Activated naive CD4-positive, alpha-beta T cell treated with anti-CD3 and anti-CD28 coated beads for 36 hours (primary cell): ENCODE measurements around the gene PSMB7. TPM values are rescaled to one million over a fixed set of nuclear protein-coding genes. Genes with fewer than 3 reads are reported as not detected.

Source experiments
- CTCF ChIA-PET: fragments of 350-600 bp; sonication (Branson Sonifier 250); formaldehyde crosslinking; loops from one replicate; lab custom pipeline; 2021; ENCODE audit warnings: antibody characterized with exemption; lab: Charles Lee
- DNase-seq: peaks from one replicate; pipeline ENCODE4 v3.0.0-alpha.2; 2020
- H3K27ac Mint-ChIP-seq: one replicate; pipeline ENCODE4 v1.8.0; 2021; ENCODE audit warnings: mild to moderate bottlenecking, mixed read lengths
- H3K27me3 Mint-ChIP-seq: one replicate; pipeline ENCODE4 v1.8.0; 2021; ENCODE audit warnings: low read depth, mixed read lengths
- H3K36me3 Mint-ChIP-seq: one replicate; pipeline ENCODE4 v1.8.0; 2021; ENCODE audit warnings: low read depth, mixed read lengths
- H3K4me1 Mint-ChIP-seq: one replicate; pipeline ENCODE4 v1.8.0; 2021; ENCODE audit warnings: low read depth, mixed read lengths
- H3K4me3 Mint-ChIP-seq: one replicate; pipeline ENCODE4 v1.8.0; 2021; ENCODE audit warnings: mild to moderate bottlenecking, moderate library complexity, mixed read lengths
- H3K9me3 Mint-ChIP-seq: one replicate; pipeline ENCODE4 v1.8.0; 2021; ENCODE audit warnings: mixed read lengths
- intact Hi-C: fragments of 100-400 bp; cut with micrococcal nuclease; formaldehyde crosslinking; loops from one replicate; pipeline ENCODE4 v1.15.1; 2023
- total RNA-seq, 2 experiments: library from RNA; stranded (reverse); gene quantifications; one replicate each; pipeline ENCODE4 v1.2.3, GENCODE V29; 2021

Gene PSMB7
- total RNA-seq, 2 experiments from 2014 or later = 161 to 167 TPM

- H3K4me3 Mint-ChIP-seq = no peak overlapping the region
- DNase-seq = no peak
- no peaks in the 10 kb centered on the region for H3K9me3 Mint-ChIP-seq
- no peak overlapping the region for H3K27ac Mint-ChIP-seq
- H3K36me3 Mint-ChIP-seq = no peaks in the 10 kb centered on the region
- H3K4me1 Mint-ChIP-seq = no peaks in the 10 kb centered on the region
- intact Hi-C loops = no loop called here
- H3K27me3 Mint-ChIP-seq = no peaks in the 10 kb centered on the region
- CTCF ChIA-PET = interaction anchor here (0.9 to 5.8 kb wide), 4 partner anchors 32 to 116 kb away, joined by 3 to 52 read pairs (median 4); no protein-coding TSS in a partner anchor
These were observed 5.8 kb upstream of the PSMB7 start for GRCh38 chr9:124420991-124421543.

GRCh38 chr9:124419832-124420489 is 4.7 kb upstream of the PSMB7 start:
- H3K4me3 Mint-ChIP-seq = no peak overlapping the region
- CTCF ChIA-PET = interaction anchor here (0.6 to 5.8 kb wide), 8 partner anchors 9 to 132 kb away, joined by 3 to 52 read pairs (median 4); no protein-coding TSS in a partner anchor
- H3K4me1 Mint-ChIP-seq = peaks cover 3% of the 10 kb centered on the region
- intact Hi-C loops = loop anchor here (1.0 kb wide), 2 partner anchors 116 to 292 kb away; no protein-coding TSS in a partner anchor
- H3K27ac Mint-ChIP-seq = no peak overlapping the region
- H3K36me3 Mint-ChIP-seq = peaks cover 3% of the 10 kb centered on the region
- DNase-seq = no peak
- H3K27me3 Mint-ChIP-seq = no peaks in the 10 kb centered on the region
- peaks cover 3% of the 10 kb centered on the region for H3K9me3 Mint-ChIP-seq

GRCh38 chr9:124415852-124416484 is 726 bp upstream of the PSMB7 start:
- no peak overlapping the region for H3K27ac Mint-ChIP-seq
- CTCF ChIA-PET = interaction anchor here (0.6 to 1.7 kb wide), 2 partner anchors 25 to 121 kb away, joined by 3 to 6 read pairs; no protein-coding TSS in a partner anchor
- intact Hi-C loops = loop anchor here (1.0 to 2.0 kb wide), 4 partner anchors 120 to 455 kb away; no protein-coding TSS in a partner anchor

GRCh38 chr9:124414612-124415011 is 630 bp downstream of the PSMB7 start:
- Mint-ChIP-seq H3K27me3 (no peaks in the 10 kb centered on the region), H3K4me1 (peaks cover 38% of the 10 kb centered on the region), H3K36me3 (peaks cover 42% of the 10 kb centered on the region), H3K4me3 (peak overlapping the region; percentile 95), H3K9me3 (peaks cover 3% of the 10 kb centered on the region), H3K27ac (peak overlapping the region; percentile 83)
- intact Hi-C loops = loop anchor here (1.0 to 2.0 kb wide), 4 partner anchors 122 to 456 kb away; no protein-coding TSS in a partner anchor
- no peak for DNase-seq
- CTCF ChIA-PET = interaction anchor here (0.6 to 1.2 kb wide), 5 partner anchors 9 to 1291 kb away, joined by 3 to 5 read pairs (median 3); no protein-coding TSS in a partner anchor

More at GRCh38 chr9:124415852-124416484, 726 bp upstream of the PSMB7 start:
- H3K4me3 Mint-ChIP-seq = peak overlapping the region; percentile 95
- no peaks in the 10 kb centered on the region for H3K27me3 Mint-ChIP-seq
- H3K9me3 Mint-ChIP-seq = peaks cover 3% of the 10 kb centered on the region
- H3K4me1 Mint-ChIP-seq = peaks cover 34% of the 10 kb centered on the region
- DNase-seq = no peak
- H3K36me3 Mint-ChIP-seq = peaks cover 35% of the 10 kb centered on the region

- DNase-seq = no peak
- Mint-ChIP-seq H3K27ac (peak overlapping the region; percentile 18), H3K4me1 (peaks cover 45% of the 10 kb centered on the region), H3K27me3 (no peaks in the 10 kb centered on the region), H3K4me3 (no peak overlapping the region), H3K36me3 (peaks cover 53% of the 10 kb centered on the region), H3K9me3 (peaks cover 3% of the 10 kb centered on the region)
- intact Hi-C loops = no loop called here
- CTCF ChIA-PET = interaction anchor here (0.9 kb wide), 1 partner anchor 124 kb away, joined by 5 read pairs; no protein-coding TSS in a partner anchor
These were observed 3.0 kb downstream of the PSMB7 start for GRCh38 chr9:124412228-124412575.

GRCh38 chr9:124411514-124412227 is 3.6 kb downstream of the PSMB7 start:
- intact Hi-C loops = no loop called here
- Mint-ChIP-seq H3K36me3 (peaks cover 54% of the 10 kb centered on the region), H3K27ac (peak overlapping the region; percentile 18), H3K4me1 (peaks cover 45% of the 10 kb centered on the region), H3K4me3 (no peak overlapping the region), H3K27me3 (no peaks in the 10 kb centered on the region), H3K9me3 (peaks cover 3% of the 10 kb centered on the region)
- CTCF ChIA-PET = interaction anchor here (0.9 to 1.4 kb wide), 2 partner anchors 8 to 125 kb away, joined by 4 to 5 read pairs; no protein-coding TSS in a partner anchor
- DNase-seq = no peak

GRCh38 chr9:124410321-124410913 is 4.8 kb downstream of the PSMB7 start:
- H3K9me3 Mint-ChIP-seq = no peaks in the 10 kb centered on the region
- H3K27me3 Mint-ChIP-seq = no peaks in the 10 kb centered on the region
- CTCF ChIA-PET = interaction anchor here (0.5 to 1.8 kb wide), 5 partner anchors 9 to 1250 kb away, joined by 3 to 8 read pairs (median 4); no protein-coding TSS in a partner anchor
- intact Hi-C loops = no loop called here
- H3K4me3 Mint-ChIP-seq = no peak overlapping the region
- no peak for DNase-seq
- H3K36me3 Mint-ChIP-seq = peaks cover 65% of the 10 kb centered on the region
- H3K4me1 Mint-ChIP-seq = peaks cover 44% of the 10 kb centered on the region
- H3K27ac Mint-ChIP-seq = no peak overlapping the region

GRCh38 chr9:124409410-124409809 is 5.8 kb downstream of the PSMB7 start:
- no peak for DNase-seq
- no peak overlapping the region for H3K4me3 Mint-ChIP-seq
- peaks cover 64% of the 10 kb centered on the region for H3K36me3 Mint-ChIP-seq
- H3K27ac Mint-ChIP-seq = no peak overlapping the region
- H3K27me3 Mint-ChIP-seq = no peaks in the 10 kb centered on the region
- H3K4me1 Mint-ChIP-seq = peaks cover 42% of the 10 kb centered on the region
- CTCF ChIA-PET = interaction anchor here (1.8 kb wide), 1 partner anchor 127 kb away, joined by 8 read pairs; no protein-coding TSS in a partner anchor
- intact Hi-C loops = no loop called here
- H3K9me3 Mint-ChIP-seq = no peaks in the 10 kb centered on the region

GRCh38 chr9:124403246-124403645 is 12.0 kb downstream of the PSMB7 start:
- intact Hi-C loops = no loop called here
- DNase-seq = no peak
- Mint-ChIP-seq H3K36me3 (peaks cover 33% of the 10 kb centered on the region), H3K4me3 (no peak overlapping the region), H3K4me1 (peaks cover 18% of the 10 kb centered on the region), H3K27ac (no peak overlapping the region), H3K9me3 (no peaks in the 10 kb centered on the region), H3K27me3 (no peaks in the 10 kb centered on the region)
- CTCF ChIA-PET = interaction anchor here (1.2 kb wide), 1 partner anchor 12 kb away, joined by 3 read pairs; the partner anchor contains the start of gene PSMB7

- CTCF ChIA-PET = no interaction called here
- no peak for DNase-seq
- no peaks in the 10 kb centered on the region for H3K27me3 Mint-ChIP-seq
- no peaks in the 10 kb centered on the region for H3K9me3 Mint-ChIP-seq
- H3K27ac Mint-ChIP-seq = no peak overlapping the region
- intact Hi-C loops = no loop called here
- H3K4me3 Mint-ChIP-seq = no peak overlapping the region
- H3K36me3 Mint-ChIP-seq = peaks cover 15% of the 10 kb centered on the region
- peaks cover 24% of the 10 kb centered on the region for H3K4me1 Mint-ChIP-seq
These were observed 15.0 kb downstream of the PSMB7 start for GRCh38 chr9:124399968-124400940.
